ENCODE results near the gene SERF1A.
"Not testable (repeated sequence)": the region's sequence is repeated elsewhere in the genome, so short reads cannot be mapped to it uniquely, and the experiment has no call there.

SERF1A gene

DNA sequence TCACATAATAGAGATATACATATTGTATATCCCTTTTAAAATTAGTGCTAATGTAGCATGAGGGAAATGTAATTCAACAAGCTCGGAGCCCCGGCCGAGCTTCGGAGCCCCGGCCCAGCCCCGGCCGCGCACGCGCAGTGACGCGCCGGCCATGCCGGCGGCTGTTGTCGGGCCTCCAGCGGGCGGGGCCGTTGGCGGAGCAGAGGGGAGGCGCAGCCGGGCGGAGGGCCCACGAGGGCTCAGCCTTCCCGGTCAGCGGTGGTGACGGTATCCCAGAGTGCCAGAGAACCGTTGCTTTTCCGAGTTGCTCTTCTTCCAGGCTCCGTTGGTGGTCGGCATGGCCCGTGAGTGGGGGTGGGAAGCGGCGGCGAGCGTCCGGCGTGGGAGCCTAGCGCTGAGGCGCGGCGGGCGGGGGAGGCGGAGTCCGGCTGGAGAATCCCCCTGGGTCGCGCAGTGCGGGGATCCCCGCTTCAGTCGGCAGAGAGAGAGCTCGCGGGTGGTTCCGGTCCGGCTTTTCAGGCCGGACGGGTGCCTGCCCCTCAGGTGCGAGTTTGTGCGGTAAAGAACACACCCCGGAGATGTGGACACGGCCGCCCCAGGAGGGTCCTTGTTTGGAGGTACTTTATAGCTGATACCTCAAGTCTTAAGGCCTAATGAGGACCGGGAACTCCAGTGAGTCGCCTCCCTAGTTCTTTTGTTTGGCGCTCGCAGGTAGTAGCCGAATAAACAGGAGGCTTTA is at the start of gene SERF1A:
Gene SERF1A (plus strand): TSS at position 137 of the 739 bp plus-strand sequence. CDS start 201 bp downstream, at position 338.
- DNase-seq: not testable (repeated sequence)

DNA sequence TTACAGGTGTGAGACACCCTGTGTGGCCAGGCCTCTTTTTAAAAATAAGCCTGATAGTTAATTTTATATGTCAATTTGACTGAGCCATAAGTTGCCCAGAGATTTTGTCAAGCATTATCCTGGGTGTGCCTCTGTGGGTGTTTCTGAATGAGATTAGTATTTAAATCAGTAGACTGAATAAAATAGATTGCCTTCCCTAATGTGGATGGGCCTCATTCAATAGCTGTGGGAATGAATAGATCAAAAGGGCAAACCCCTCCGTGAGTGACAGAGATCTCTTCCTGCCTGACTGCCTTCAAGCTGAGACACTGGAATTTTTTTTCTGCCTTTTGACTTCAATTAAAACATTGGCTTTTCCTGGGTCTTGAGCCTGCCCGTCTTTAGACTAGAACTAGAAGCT is 33.7 kb upstream of the SERF1A start:
- not testable (repeated sequence) for DNase-seq

DNA sequence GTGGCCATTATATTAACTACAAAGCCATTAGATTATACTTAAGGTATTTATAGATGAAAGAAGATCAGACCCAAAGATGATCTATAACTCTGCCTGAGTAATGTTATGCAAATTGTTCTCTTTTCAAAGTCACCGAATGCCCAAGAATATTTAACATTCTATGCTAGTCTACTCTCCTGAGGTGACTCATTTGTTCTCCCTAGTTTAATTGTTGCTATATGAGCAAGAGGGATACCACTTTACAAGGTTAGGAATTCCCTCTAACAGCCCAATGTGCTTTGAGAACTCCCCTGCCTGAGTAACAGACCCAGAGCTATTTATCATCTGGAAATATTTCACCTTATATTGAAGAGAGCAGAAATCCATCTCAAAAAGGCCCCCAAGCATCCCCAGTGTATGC is 29.8 kb upstream of the SERF1A start:
- not testable (repeated sequence) for DNase-seq

DNA sequence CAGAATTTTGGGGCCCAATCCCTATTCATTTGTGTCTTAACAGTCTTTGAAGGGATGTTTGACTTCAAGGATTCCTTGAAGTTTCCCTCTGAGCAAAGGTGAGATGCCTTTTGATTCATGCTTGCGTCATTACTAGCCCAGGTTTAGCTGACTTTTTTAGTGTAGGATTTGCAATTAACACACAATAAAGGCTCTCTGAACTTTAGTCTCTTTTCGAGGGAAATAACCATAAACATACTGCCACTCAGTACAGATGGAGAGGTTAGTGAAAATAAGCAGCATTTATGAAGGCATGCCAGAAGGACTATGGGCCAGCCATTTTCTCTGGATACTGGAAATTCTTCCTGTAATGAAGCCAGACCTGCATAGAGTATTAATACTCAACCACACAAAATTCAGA is 4.4 kb upstream of the SERF1A start:
- not testable (repeated sequence) for DNase-seq

DNA sequence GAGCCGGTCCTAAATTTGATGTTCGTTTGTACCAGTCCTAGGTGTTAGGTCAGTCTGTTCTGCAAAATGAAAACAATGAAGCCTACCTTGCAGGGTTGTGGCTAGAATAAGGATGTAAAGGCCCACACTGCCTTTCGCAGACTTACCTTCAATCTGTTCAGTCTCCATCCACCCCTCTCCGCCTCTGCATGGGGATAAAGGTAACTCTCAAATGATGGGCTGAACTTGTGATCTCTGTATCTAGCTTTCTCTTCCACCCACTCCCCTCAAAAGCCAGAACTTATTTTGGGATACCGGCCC is 753 bp downstream of the SERF1A start:
- DNase-seq: not testable (repeated sequence)

DNA sequence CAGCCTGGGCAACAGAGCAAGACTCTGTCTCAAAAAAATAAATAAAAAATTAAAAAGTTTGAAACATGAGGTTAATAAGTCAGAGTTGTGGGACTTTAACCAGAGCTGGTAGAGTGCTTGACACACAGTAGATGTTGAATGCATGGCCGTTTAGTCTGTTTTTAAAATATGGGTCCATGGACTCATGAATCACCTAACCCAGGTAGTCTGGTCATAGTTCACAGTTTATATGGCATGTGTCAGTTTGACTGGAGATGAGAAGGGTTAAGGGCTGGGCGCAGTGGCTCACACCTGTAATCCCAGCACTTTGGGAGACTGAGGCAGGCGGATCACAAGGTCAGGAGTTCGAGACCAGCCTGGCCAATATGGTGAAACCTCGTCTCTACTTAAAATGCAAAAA is 6.2 kb downstream of the SERF1A start:
- not testable (repeated sequence) for DNase-seq

DNA sequence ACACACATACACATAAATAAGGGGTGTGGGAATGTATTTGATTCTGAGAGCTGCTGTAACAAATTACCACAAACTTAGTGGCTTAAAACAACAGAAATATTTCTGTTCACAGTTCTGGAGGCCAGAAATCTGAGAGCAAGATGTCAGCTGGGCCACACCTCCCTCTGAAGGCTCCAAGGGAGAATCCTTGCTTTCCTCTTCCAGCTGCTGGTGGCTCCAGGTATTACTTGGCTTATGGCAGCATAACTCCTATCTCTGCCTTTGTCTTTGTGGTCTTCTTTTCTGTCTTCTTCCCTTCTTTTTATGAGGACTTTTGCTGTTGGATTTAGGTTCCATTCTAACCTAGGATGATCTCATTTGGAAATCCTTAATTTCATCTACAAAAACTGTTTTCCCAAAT is 16.4 kb downstream of the SERF1A start:
- DNase-seq: not testable (repeated sequence)

DNA sequence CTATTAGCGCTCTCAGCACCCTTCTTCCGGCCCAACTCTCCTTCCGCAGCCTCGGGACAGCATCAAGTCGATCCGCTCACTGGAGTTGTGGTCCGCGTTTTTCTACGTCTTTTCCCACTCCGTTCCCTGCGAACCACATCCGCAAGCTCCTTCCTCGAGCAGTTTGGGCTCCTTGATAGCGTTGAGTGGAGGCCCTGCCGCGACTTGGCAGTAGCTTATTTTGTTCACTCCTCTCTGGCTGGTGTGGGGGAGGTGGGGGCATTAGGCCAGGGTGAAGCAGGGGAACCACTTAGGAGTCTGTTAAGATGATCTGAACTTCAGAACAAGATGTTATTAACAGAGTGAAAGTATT is 24.7 kb downstream of the SERF1A start:
- DNase-seq: not testable (repeated sequence)

DNA sequence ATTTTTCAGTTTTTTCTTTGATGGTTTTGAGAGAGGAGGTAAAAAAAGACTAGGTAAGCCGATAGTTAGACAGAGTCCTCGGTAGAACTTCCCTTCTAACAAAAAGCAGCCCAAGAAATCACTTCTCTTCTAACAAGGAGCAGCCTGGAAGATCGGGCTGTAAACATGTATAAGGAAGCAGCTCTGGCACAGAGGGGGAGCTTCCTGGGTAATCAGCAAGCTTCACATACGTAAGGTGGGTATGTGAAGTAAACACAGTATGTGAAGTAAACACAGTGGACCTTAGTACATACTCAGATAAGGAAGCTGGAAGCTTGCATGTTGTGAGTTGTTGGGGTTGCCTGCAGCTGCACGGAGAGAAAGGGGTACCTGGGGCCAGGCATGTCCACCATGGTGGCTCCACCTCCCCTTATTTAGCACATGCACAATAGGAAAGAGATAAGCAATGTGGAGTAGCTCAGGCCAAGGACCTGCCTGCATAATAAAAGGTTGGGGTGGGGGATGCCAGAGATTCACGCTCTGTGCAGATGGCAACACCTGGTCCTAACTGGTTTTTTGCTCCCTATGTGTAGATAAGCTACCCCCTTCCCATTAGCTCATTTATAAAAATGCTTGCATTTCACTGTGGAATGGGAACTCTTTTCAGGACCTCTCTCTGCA is 31.4 kb downstream of the SERF1A start:
- DNase-seq: not testable (repeated sequence)

DNA sequence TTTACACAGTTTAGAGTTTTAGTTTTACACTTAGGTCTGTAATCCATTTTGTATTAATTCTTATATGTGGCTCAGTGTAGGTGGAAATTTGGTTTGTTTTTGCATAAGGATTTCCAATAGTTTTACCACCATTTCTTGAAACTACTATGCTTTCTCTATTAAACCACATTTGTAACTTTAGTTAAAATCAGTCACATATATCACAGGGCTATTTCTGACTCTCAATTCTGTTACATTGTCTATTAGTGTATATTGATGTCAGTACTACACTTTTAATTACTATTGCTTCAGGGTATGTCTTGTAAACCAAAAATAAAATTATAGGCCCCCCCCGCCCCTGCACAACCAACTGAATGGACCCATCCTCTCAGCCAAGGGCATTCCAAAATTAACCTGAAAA is 32.1 kb downstream of the SERF1A start:
- DNase-seq: not testable (repeated sequence)

DNA sequence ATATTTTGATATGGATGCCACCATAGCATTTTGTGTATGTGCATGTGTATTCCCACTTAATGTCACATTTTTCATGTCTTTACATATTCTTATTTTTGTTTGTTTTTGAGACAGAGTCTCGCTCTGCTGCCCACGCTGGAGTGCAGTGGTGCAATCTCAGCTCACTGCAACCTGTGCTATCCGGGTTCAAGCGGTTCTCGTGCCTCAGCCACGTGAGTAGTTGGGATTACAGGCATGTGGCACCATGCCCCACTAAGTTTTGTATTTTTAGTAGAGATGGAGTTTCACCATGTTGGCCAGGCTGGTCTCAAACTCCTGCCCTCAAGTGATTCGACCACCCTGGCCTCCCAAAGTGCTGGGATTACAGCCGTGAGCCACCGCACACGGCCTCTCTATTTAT is 52.6 kb downstream of the SERF1A start:
- DNase-seq: not testable (repeated sequence)

Data from right hindlimb (tissue), 1 donor.